GM10248 (cell line): ENCODE measurements around the gene ZNF335.

ENCODE experiments used
- CTCF ChIA-PET: fragments of 300-600 bp; sonication (Branson Sonifier 250); formaldehyde crosslinking; extraction: SDS; loops from one replicate; lab custom pipeline; 2021; ENCODE audit warnings: antibody characterized with exemption; lab: Yijun Ruan, JAX
- POLR2A ChIA-PET: fragments of 350-650 bp; sonication (Branson Sonifier 250); formaldehyde crosslinking; extraction: SDS; loops from one replicate; lab custom pipeline; 2020; ENCODE audit warnings: antibody characterized with exemption; lab: Yijun Ruan, JAX
- DNase-seq: peaks from one replicate; pipeline ENCODE4 v3.0.0; 2012; ENCODE audit errors: extremely low spot score
- TF ChIP-seq, protein P1 (sequence below): IDR thresholded peaks from 2 replicates; pipeline ENCODE4 v1.5.1; 2012; ENCODE audit warnings: mild to moderate bottlenecking, low read depth; ENCODE audit errors: extremely low read depth, missing control alignments, control extremely low read depth

ZNF335 gene

DNA sequence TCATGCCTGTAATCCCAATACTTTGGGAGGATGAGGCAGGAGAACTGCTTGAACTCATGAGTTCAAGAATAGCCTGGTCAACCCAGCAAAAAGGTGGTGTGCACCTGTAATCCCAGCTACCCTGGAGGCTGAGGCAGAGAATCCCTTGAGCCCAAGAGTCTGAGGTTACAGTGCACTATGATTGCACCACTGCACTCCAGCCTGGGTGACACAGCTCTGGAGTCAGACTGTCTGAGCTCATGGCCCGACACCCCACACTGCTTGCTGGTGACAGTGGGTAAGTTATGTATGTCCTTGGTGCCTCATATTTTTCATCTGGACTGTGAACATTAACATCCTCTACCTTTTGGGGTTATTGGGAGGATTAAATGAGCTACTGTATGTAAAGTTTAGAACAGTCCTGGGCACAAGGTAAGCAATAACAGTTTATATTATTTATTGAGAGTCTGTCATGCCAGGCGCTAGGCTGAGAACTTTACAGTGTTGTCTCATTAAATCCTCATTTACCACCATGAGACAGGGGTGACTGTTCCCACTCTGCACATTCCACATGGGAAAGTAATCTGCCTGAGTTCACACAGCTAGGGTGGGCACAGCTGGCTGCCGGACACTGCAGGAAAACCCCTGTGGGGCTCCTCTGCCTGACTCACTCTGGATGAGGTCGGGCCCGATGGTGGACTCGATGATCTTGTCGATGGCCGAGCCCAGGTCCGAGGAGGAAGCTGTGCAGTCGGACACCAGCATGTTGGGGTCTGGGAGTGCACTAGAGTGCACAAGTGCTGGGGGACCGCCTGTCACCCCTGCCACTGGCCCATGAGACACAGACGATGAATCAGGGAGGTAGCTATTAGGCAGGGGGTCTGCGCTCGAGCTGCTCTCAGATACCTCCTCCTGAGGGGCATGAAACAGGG is 2.9 kb downstream of the ZNF335 start:
- TF ChIP-seq, protein P1, sequence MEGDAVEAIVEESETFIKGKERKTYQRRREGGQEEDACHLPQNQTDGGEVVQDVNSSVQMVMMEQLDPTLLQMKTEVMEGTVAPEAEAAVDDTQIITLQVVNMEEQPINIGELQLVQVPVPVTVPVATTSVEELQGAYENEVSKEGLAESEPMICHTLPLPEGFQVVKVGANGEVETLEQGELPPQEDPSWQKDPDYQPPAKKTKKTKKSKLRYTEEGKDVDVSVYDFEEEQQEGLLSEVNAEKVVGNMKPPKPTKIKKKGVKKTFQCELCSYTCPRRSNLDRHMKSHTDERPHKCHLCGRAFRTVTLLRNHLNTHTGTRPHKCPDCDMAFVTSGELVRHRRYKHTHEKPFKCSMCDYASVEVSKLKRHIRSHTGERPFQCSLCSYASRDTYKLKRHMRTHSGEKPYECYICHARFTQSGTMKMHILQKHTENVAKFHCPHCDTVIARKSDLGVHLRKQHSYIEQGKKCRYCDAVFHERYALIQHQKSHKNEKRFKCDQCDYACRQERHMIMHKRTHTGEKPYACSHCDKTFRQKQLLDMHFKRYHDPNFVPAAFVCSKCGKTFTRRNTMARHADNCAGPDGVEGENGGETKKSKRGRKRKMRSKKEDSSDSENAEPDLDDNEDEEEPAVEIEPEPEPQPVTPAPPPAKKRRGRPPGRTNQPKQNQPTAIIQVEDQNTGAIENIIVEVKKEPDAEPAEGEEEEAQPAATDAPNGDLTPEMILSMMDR: no peak
- ChIA-PET CTCF (interaction anchor here (0.9 to 5.7 kb wide), 34 partner anchors 9 to 445 kb away, joined by 3 to 92 read pairs (median 7); partner anchors contain the start of genes CTSA, MMP9, NEURL2 and PCIF1), POLR2A (interaction anchor here (0.7 to 1.4 kb wide), 6 partner anchors 8 to 152 kb away, joined by 3 to 5 read pairs (median 3); no protein-coding TSS in a partner anchor)
- DNase-seq: no peak

DNA sequence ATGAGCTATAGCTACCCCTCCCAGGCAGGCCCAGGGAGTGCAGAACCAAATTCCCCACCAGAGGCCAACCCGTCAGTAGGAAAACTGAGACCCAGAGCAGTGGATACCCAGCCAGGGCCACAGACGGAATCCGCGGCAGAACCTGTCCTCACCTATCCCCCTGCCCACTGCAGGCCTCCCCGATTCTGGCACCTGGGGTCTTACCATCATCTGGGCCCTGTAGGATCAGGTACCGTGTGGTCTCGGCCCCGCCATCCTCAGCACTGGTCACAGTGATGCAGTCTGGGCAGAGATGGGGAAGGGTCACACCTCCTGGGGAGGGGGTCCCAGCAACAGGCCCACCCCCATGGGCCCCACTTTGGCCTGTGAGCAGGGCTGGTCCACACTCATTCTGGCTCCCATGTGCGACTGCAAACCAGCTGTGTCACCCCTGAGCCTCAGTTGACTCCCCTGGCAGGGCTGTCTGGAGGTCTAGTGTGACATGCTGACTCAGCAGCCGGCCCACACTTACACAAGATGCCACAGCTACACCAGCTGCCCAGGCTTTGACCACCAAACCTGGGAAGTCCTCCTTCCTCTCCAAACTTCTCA is 3.8 kb downstream of the ZNF335 start:
- ChIA-PET POLR2A (interaction anchor here (1.1 kb wide), 1 partner anchor 33 kb away, joined by 4 read pairs; no protein-coding TSS in a partner anchor), CTCF (interaction anchor here (0.9 to 5.7 kb wide), 9 partner anchors 8 to 169 kb away, joined by 3 to 92 read pairs (median 21); partner anchors contain the start of genes CTSA and NEURL2)
- TF ChIP-seq, protein P1: no peak
- DNase-seq: no peak

DNA sequence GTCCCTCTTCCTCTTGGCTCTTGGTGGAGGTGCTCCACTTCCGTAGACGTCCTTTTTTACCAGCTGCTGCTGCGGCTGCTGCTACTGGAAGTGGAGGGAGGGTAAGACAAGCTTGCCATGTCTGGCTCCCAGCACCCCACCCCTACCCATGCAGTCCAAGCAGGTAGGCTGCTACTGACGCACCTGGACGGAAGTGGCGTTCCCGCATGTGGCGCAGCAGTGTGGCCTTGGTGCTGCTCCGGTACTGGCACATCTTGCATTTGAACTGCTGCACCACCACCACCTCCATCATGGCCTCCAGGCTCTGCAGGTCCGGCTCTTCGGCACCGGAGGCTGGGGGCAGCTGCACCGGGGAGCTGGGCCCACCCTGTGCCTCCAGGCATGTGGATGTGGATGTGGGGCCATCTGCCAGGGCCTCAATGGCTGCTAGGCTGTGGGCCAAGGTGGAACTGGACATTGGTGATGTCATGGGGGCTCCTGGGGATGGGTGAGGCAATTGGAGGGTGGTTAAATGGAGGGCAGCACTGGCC is 4.4 kb downstream of the ZNF335 start:
- TF ChIP-seq, protein P1: no peak
- ChIA-PET POLR2A (interaction anchor here (1.1 kb wide), 1 partner anchor 32 kb away, joined by 4 read pairs; no protein-coding TSS in a partner anchor), CTCF (interaction anchor here (0.9 to 5.7 kb wide), 9 partner anchors 8 to 169 kb away, joined by 3 to 92 read pairs (median 14); partner anchors contain the start of genes CTSA and NEURL2)
- no peak for DNase-seq

DNA sequence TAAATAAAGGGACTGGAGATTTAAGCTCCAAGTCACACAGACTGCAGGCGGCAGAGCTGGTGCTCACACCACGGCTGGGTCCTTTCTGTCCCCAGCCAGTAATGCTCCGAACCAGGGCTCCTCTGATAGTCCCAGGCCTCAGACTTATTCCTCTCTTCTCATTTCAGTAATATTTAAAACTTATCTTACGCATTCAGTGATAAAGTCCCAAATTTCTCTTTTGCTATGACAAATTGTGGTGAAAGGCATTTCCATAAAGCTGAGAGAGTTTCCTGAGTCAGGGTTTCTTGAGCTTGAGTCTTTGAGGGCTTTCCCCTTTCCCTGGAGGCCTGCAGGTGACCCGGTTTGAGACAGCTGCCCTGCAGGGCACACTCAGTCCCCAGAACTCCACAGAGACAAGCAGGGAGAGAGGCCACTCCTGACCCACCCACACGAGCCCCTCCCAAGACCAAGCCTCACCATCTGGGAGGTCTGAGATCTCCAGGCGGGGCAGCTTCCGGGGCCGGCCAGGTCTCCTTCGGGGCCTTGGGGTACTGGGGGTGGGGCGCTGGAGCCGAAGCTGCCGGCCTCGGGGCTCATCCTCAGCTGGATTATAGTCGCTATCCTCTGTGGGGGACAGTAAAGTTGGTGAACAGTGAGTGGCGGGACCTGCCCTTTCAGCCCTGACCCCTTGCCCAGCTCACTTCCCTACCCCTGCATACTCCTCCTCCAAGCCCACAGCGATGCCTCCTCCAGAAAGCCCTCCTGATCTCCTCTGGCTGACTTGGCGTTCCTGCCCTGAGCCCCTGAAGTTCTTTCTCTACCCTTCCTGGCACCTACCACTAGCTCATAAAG is 6.6 kb downstream of the ZNF335 start:
- CTCF ChIA-PET: interaction anchor here (1.0 to 1.8 kb wide), 6 partner anchors 16 to 141 kb away, joined by 3 to 7 read pairs (median 3); no protein-coding TSS in a partner anchor
- no peak for DNase-seq
- TF ChIP-seq, protein P1: no peak
- POLR2A ChIA-PET: interaction anchor here (1.2 to 1.3 kb wide), 2 partner anchors 30 to 32 kb away, joined by 4 to 7 read pairs; no protein-coding TSS in a partner anchor

DNA sequence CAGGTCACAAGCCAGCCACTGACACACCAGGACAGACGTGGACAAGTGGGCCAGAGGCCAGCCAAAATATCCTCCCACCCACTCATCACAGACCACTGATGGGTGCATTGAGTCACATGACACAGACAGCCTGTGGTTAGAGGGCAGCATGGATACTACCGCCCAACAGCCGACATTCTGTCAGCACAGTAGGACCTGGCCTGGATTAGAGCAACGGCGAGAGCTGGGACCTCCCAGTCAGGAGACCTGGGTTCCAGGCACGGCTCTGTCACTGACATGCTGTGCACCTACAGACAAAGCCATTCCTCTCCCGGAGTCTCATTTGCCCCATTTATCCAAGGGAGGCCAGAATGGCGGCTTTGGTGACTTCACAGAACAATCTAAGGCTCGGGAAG is 8.0 kb downstream of the ZNF335 start:
- TF ChIP-seq, protein P1: no peak
- CTCF ChIA-PET: interaction anchor here (1.1 to 4.0 kb wide), 6 partner anchors 11 to 165 kb away, joined by 3 to 27 read pairs (median 4); partner anchors contain the start of gene NEURL2
- DNase-seq: no peak
- POLR2A ChIA-PET: interaction anchor here (0.6 to 0.7 kb wide), 2 partner anchors 64 to 136 kb away, joined by 3 read pairs; no protein-coding TSS in a partner anchor
